GM12878 (cell line): ENCODE data around the gene MEGF9. TPM values are rescaled to one million over a fixed set of nuclear protein-coding genes. Genes with fewer than 3 reads are reported as not detected.

Experiments
- ATAC-seq: fragments of 200-7000 bp; cut with Tn5 transposase; 3 replicates; pipeline ENCODE4 v1.9.1; 2020; ENCODE audit warnings: mild to moderate bottlenecking, moderate library complexity
- BruUV-seq: library from RNA; stranded (reverse); fragments of 400-500 nt; replicated peaks from 2 replicates; lab custom pipeline; 2021; lab: Mats Ljungman, UMichigan
- CTCF ChIA-PET: fragments of 300-600 bp; sonication (Branson Sonifier 250); formaldehyde crosslinking; extraction: SDS; loops from one replicate; lab custom pipeline; 2021; ENCODE audit warnings: inconsistent platforms; lab: Yijun Ruan, JAX
- POLR2A ChIA-PET: fragments of 350-600 bp; formaldehyde crosslinking; extraction: SDS; loops from one replicate; lab custom pipeline; 2021; ENCODE audit warnings: inconsistent platforms; lab: Charles Lee
- RAD21 ChIA-PET: fragments of 300-600 bp; sonication (Branson Sonifier 250); formaldehyde crosslinking; loops from one replicate; lab custom pipeline; 2023; ENCODE audit warnings: antibody characterized with exemption; ENCODE audit not compliant: unreplicated experiment; lab: Charles Lee
- SMC1A ChIA-PET: fragments of 300-600 bp; sonication (Branson Sonifier 250); formaldehyde crosslinking; loops from one replicate; lab custom pipeline; 2023; ENCODE audit not compliant: unreplicated experiment, uncharacterized antibody; lab: Charles Lee
- DNase-seq: peaks from one replicate; pipeline ENCODE4 v3.0.0-alpha.2; 2011; ENCODE audit warnings: low read depth, low spot score
- FAIRE-seq: peaks from 3 replicates; lab custom pipeline; 2011; peaks lifted over from hg19 to GRCh38; lab: Jason Lieb, UNC
- H2AFZ ChIP-seq: 2 replicates; pipeline ENCODE4 v1.6.0; 2011; ENCODE audit warnings: low read depth, low read length, control low read depth; ENCODE audit not compliant: control insufficient read depth
- H3K27ac ChIP-seq: 2 replicates; pipeline ENCODE4 v1.5.1; 2011; ENCODE audit warnings: control low read depth; ENCODE audit not compliant: control insufficient read depth, insufficient read depth
- H3K27me3 ChIP-seq, 2 experiments: replicated peaks in 1 of 2; 2 replicates each; pipeline versions ENCODE4 v1.6.0 to v1.6.1; 2011; ENCODE audit warnings: low read length in 1 of 2; ENCODE audit not compliant: control insufficient read depth in 2 of 2, insufficient read depth in 2 of 2
- H3K36me3 ChIP-seq, 2 experiments: 2 replicates each; pipeline ENCODE4 v1.5.1; 2011; ENCODE audit warnings: low read length in 1 of 2; ENCODE audit not compliant: control insufficient read depth in 2 of 2, insufficient read depth in 2 of 2
- H3K4me1 ChIP-seq: 2 replicates; pipeline ENCODE4 v1.6.1; 2011; ENCODE audit warnings: mild to moderate bottlenecking, low read length, moderate library complexity, mixed read lengths; ENCODE audit not compliant: control insufficient read depth, insufficient read depth
- H3K4me2 ChIP-seq: 2 replicates; pipeline ENCODE4 v1.6.0; 2011; ENCODE audit warnings: control low read depth; ENCODE audit not compliant: control insufficient read depth, insufficient read depth
- H3K4me3 ChIP-seq: fragments of 200-600 bp; sonication (generic); 2 replicates; pipeline ENCODE4 v1.5.1; 2016
- H3K79me2 ChIP-seq: 2 replicates; pipeline ENCODE4 v1.6.0; 2011; ENCODE audit warnings: low read length; ENCODE audit not compliant: control insufficient read depth, insufficient read depth
- H3K9ac ChIP-seq: 2 replicates; pipeline ENCODE4 v1.8.0; 2011; ENCODE audit warnings: low read length, control low read depth, mixed read lengths; ENCODE audit not compliant: control insufficient read depth, insufficient read depth
- H3K9me3 ChIP-seq: replicated peaks from 3 replicates; pipeline ENCODE4 v1.5.1; 2011; ENCODE audit warnings: mild to moderate bottlenecking, low read length; ENCODE audit not compliant: control insufficient read depth, insufficient read depth
- H4K20me1 ChIP-seq: 2 replicates; pipeline ENCODE4 v1.6.0; 2011; ENCODE audit not compliant: control insufficient read depth, insufficient read depth
- CBFB ChIP-seq: IDR thresholded peaks from 2 replicates; pipeline ENCODE4 v1.6.1; 2016; ENCODE audit warnings: antibody characterized with exemption, low read depth
- ESRRA ChIP-seq: IDR thresholded peaks from 2 replicates; pipeline ENCODE4 v1.6.1; 2012; ENCODE audit warnings: mild to moderate bottlenecking, low read length, improper control_type of control experiment
- FOXK2 ChIP-seq: fragments of 450-650 bp; IDR thresholded peaks from 2 replicates; pipeline ENCODE4 v1.6.1; 2017; ENCODE audit warnings: mild to moderate bottlenecking, moderate library complexity
- FOXM1 ChIP-seq: IDR thresholded peaks from 2 replicates; pipeline ENCODE4 v1.6.1; 2012; ENCODE audit warnings: low read depth, mild to moderate bottlenecking, inconsistent platforms, low read length, moderate library complexity
- MAX ChIP-seq: IDR thresholded peaks from 2 replicates; pipeline ENCODE4 v1.6.1; 2012; ENCODE audit warnings: low read depth, low read length, improper control_type of control experiment
- MTA3 ChIP-seq: IDR thresholded peaks from 2 replicates; pipeline ENCODE4 v1.6.1; 2012; ENCODE audit warnings: low read length, inconsistent platforms, borderline replicate concordance
- NFYA ChIP-seq: IDR thresholded peaks from 2 replicates; pipeline ENCODE4 v1.6.1; 2011; ENCODE audit warnings: low read depth, mild to moderate bottlenecking, low read length, improper control_type of control experiment, borderline replicate concordance
- NR2C1 ChIP-seq: fragments of 450-650 bp; IDR thresholded peaks from 2 replicates; pipeline ENCODE4 v1.6.1; 2017; ENCODE audit warnings: antibody characterized with exemption, mild to moderate bottlenecking, moderate library complexity
- SMARCA5 ChIP-seq: fragments of 450-650 bp; IDR thresholded peaks from 2 replicates; pipeline ENCODE4 v1.6.1; 2017; ENCODE audit warnings: mild to moderate bottlenecking
- TCF12 ChIP-seq: IDR thresholded peaks from 2 replicates; pipeline ENCODE4 v1.6.1; 2011; ENCODE audit warnings: low read depth, mild to moderate bottlenecking, low read length
- ZNF24 ChIP-seq: fragments of 450-650 bp; IDR thresholded peaks from 2 replicates; pipeline ENCODE4 v1.6.1; 2017; ENCODE audit warnings: antibody characterized with exemption, mild to moderate bottlenecking
- WGBS: methylation state at CpG from one replicate; pipeline ENCODE4 v1.1.6; 2016; ENCODE audit warnings: low lambda C conversion rate; ENCODE audit not compliant: insufficient replicate concordance, insufficient coverage; ENCODE audit errors: missing lambda C conversion rate; 5-methylcytosine and 5-hydroxymethylcytosine counted together
- in situ Hi-C: fragments of 300-500 bp; cut with MboI; formaldehyde crosslinking; loops from 9 replicates; pipeline ENCODE4 v1.14.3; 2018; ENCODE audit warnings: mixed read lengths
- intact Hi-C: fragments of 100-400 bp; cut with micrococcal nuclease; formaldehyde crosslinking; loops from one replicate; pipeline ENCODE4 v1.14.2; 2022; ENCODE audit not compliant: unreplicated experiment
- polyA plus RNA-seq, 11 experiments: library from polyadenylated mRNA; depleted of rRNA in 4 of 11; unstranded in 6 of 11; stranded (reverse) in 5 of 11; fragments of >200 nt; fragmentation: Nextera tagmentation in 4 of 11; fragmentation: Illumina TruSeq in 1 of 11; extraction: Ambion mirVana in 4 of 11; extraction: Trizol in 1 of 11; gene quantifications; 1 replicate in 1 of 11; 2 replicates in 10 of 11; pipeline versions ENCODE4 v1.2.1 to v1.2.3, GENCODE V29; 2011 to 2016; ENCODE audit warnings: inconsistent platforms in 2 of 11, missing spikeins in 2 of 11, low read depth in 1 of 11
- total RNA-seq, 4 experiments: library from RNA; depleted of rRNA in 3 of 4; stranded (reverse); fragments of >200 nt in 3 of 4; fragmentation: Illumina TruSeq in 1 of 4; extraction: Trizol in 1 of 4; gene quantifications; 2 replicates each; pipeline versions ENCODE4 v1.2.1 to v1.2.3, GENCODE V29; 2013 to 2021
- TF ChIP-seq, protein P1 (sequence below): fragments of 450-650 bp; formaldehyde crosslinking; IDR thresholded peaks from 2 replicates; pipeline ENCODE4 v1.5.0; 2022; ENCODE audit warnings: mild to moderate bottlenecking, missing genetic modification characterization
- TF ChIP-seq, protein P2 (sequence below): IDR thresholded peaks from 2 replicates; pipeline ENCODE4 v1.6.1; 2012; ENCODE audit warnings: low read length, inconsistent platforms

The MEGF9 gene
- total and polyA plus RNA-seq, 10 of the 15 experiments (the other 5 are each of a cell fraction or from before 2014, with no cell fraction given), result 0.71 to 5.1 (median 2.6) TPM

DNA sequence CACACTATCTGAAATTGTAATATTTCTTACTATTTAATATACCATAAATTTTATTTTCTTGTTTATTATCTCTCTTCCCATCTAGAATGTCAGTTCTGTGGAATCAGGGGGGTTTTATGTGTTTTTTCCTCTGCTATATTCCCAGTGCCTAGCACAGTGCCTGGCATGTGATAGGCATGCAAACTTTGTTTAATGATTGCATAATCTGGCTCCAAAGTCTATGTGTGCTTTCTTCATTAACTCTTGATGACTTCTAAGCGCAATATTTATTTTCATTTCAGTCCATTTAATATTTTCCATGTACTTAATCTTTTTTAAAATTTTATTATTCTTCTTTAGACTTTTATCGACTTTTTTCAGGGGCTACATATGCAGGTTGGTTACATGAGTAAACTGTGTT, 73.9 kb downstream of the MEGF9 start:
- ChIA-PET CTCF (no interaction called here), RAD21 (no interaction called here), SMC1A (no interaction called here), POLR2A (no interaction called here)
- Histone ChIP-seq H4K20me1 (no peaks in the 10 kb centered on the region), H2AFZ (no peak overlapping the region), H3K36me3 (no peaks in the 10 kb centered on the region), H3K4me3 (no peak overlapping the region), H3K4me1 (no peaks in the 10 kb centered on the region), H3K79me2 (no peaks in the 10 kb centered on the region), H3K9me3 (peaks cover 2% of the 10 kb centered on the region; the same call in 1 of the 3 replicates), H3K27ac (no peak overlapping the region), H3K9ac (no peak overlapping the region), H3K4me2 (no peak overlapping the region), H3K27me3 (no peaks in the 10 kb centered on the region)
- no TSS peak for BruUV-seq
- intact Hi-C loops, result no loop called here
- TF ChIP-seq FOXK2, result no peak
- no peak for TF ChIP-seq MTA3
- TF ChIP-seq ZNF24, result no peak
- no peak for TF ChIP-seq NFYA
- TF ChIP-seq MAX, result no peak
- TF ChIP-seq FOXM1, result no peak
- no peak for TF ChIP-seq CBFB
- TF ChIP-seq TCF12, result no peak
- TF ChIP-seq, protein P1, sequence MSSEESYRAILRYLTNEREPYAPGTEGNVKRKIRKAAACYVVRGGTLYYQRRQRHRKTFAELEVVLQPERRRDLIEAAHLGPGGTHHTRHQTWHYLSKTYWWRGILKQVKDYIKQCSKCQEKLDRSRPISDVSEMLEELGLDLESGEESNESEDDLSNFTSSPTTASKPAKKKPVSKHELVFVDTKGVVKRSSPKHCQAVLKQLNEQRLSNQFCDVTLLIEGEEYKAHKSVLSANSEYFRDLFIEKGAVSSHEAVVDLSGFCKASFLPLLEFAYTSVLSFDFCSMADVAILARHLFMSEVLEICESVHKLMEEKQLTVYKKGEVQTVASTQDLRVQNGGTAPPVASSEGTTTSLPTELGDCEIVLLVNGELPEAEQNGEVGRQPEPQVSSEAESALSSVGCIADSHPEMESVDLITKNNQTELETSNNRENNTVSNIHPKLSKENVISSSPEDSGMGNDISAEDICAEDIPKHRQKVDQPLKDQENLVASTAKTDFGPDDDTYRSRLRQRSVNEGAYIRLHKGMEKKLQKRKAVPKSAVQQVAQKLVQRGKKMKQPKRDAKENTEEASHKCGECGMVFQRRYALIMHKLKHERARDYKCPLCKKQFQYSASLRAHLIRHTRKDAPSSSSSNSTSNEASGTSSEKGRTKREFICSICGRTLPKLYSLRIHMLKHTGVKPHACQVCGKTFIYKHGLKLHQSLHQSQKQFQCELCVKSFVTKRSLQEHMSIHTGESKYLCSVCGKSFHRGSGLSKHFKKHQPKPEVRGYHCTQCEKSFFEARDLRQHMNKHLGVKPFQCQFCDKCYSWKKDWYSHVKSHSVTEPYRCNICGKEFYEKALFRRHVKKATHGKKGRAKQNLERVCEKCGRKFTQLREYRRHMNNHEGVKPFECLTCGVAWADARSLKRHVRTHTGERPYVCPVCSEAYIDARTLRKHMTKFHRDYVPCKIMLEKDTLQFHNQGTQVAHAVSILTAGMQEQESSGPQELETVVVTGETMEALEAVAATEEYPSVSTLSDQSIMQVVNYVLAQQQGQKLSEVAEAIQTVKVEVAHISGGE, result no peak
- TF ChIP-seq, protein P2, sequence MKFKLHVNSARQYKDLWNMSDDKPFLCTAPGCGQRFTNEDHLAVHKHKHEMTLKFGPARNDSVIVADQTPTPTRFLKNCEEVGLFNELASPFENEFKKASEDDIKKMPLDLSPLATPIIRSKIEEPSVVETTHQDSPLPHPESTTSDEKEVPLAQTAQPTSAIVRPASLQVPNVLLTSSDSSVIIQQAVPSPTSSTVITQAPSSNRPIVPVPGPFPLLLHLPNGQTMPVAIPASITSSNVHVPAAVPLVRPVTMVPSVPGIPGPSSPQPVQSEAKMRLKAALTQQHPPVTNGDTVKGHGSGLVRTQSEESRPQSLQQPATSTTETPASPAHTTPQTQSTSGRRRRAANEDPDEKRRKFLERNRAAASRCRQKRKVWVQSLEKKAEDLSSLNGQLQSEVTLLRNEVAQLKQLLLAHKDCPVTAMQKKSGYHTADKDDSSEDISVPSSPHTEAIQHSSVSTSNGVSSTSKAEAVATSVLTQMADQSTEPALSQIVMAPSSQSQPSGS, result no peak
- TF ChIP-seq NR2C1, result no peak
- no peak for TF ChIP-seq SMARCA5
- TF ChIP-seq ESRRA, result no peak
- no peak for ATAC-seq
- FAIRE-seq, result no peak
- no peak for DNase-seq
- in situ Hi-C loops, result no loop called here
- 69% methylated on average over 2 of the region's 2 CpGs for WGBS
